GM18870 (cell line): ENCODE data around the gene ANKRD40.
A peak's percentile ranks its signal among the peaks of the same experiment; 100 is the strongest.
"Not testable (repeated sequence)": the region's sequence is repeated elsewhere in the genome, so short reads cannot be mapped to it uniquely, and the experiment has no call there.

Source experiments
- ATAC-seq: cut with Tn5 transposase; IDR thresholded peaks from one replicate; pipeline ENCODE4 v1.9.1; 2021; ENCODE audit warnings: moderate library complexity; ENCODE audit not compliant: unreplicated experiment

Gene ANKRD40

GRCh38 chr17:50707289-50708049 lies at the start of gene ANKRD40:
ANKRD40 (minus strand) TSS chr17:50707914; CDS start chr17:50707654, 260 bp downstream.
- peak; percentile 87 for ATAC-seq

- ATAC-seq: no peak
Observed at GRCh38 chr17:50754521-50754920, 46.8 kb upstream of the ANKRD40 start.

GRCh38 chr17:50749245-50749644 lies 41.5 kb upstream of the ANKRD40 start:
- no peak for ATAC-seq

- ATAC-seq: no peak
Observed at GRCh38 chr17:50745631-50746030, 37.9 kb upstream of the ANKRD40 start.

- no peak for ATAC-seq
Observed at GRCh38 chr17:50739098-50739497, 31.4 kb upstream of the ANKRD40 start.

- ATAC-seq: no peak
Observed at GRCh38 chr17:50737118-50737698, 29.5 kb upstream of the ANKRD40 start.

GRCh38 chr17:50735287-50735686 lies 27.6 kb upstream of the ANKRD40 start:
- no peak for ATAC-seq

GRCh38 chr17:50731575-50732460 lies 24.1 kb upstream of the ANKRD40 start:
- no peak for ATAC-seq

- no peak for ATAC-seq
Observed at GRCh38 chr17:50728881-50729765, 21.4 kb upstream of the ANKRD40 start.

- no peak for ATAC-seq
Observed at GRCh38 chr17:50728112-50728429, 20.4 kb upstream of the ANKRD40 start.

GRCh38 chr17:50725769-50726655 lies 18.3 kb upstream of the ANKRD40 start:
- no peak for ATAC-seq

GRCh38 chr17:50724622-50725021 lies 16.9 kb upstream of the ANKRD40 start:
- not testable (repeated sequence) for ATAC-seq

GRCh38 chr17:50722746-50723145 lies 15.0 kb upstream of the ANKRD40 start:
- ATAC-seq: no peak

GRCh38 chr17:50721194-50722010 lies 13.7 kb upstream of the ANKRD40 start:
- no peak for ATAC-seq

GRCh38 chr17:50719924-50720794 lies 12.4 kb upstream of the ANKRD40 start:
- no peak for ATAC-seq

GRCh38 chr17:50719144-50719923 lies 11.6 kb upstream of the ANKRD40 start, which contains the start of gene LUC7L3:
LUC7L3 (plus strand) TSS chr17:50719603; CDS start chr17:50719733, 130 bp downstream.
- ATAC-seq: peak; percentile 85

- no peak for ATAC-seq
Observed at GRCh38 chr17:50715471-50715870, 7.8 kb upstream of the ANKRD40 start.
